HG03139 (cell line): Measurements from ENCODE around the gene AGAP1.

ENCODE experiments used
- ATAC-seq: cut with Tn5 transposase; IDR thresholded peaks from one replicate; pipeline ENCODE4 v1.9.1; 2021; ENCODE audit not compliant: unreplicated experiment

AGAP1 gene

DNA sequence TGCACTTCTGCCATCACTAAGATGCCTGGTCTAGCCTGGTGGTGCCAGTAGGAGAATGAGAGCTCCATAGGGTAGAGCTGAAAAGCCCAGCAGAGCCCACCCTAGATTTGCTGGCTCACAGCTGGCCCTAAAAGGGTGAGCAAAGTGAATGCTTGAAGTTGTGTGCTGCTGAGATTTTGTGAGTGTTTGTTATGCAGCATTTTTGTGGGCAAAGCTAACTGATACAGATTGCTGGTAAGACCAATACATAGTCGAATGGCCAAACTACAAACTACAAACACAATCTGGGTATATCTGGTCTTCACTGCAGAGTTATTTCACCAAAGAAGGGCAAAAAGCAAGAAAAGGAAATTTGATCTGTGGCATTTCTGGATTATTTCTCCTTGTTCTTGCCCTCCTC is 7.1 kb upstream of the AGAP1 start:
- ATAC-seq = no peak

GRCh38 chr2:235489897-235490296 is 3.9 kb upstream of the AGAP1 start:
- no peak for ATAC-seq

DNA sequence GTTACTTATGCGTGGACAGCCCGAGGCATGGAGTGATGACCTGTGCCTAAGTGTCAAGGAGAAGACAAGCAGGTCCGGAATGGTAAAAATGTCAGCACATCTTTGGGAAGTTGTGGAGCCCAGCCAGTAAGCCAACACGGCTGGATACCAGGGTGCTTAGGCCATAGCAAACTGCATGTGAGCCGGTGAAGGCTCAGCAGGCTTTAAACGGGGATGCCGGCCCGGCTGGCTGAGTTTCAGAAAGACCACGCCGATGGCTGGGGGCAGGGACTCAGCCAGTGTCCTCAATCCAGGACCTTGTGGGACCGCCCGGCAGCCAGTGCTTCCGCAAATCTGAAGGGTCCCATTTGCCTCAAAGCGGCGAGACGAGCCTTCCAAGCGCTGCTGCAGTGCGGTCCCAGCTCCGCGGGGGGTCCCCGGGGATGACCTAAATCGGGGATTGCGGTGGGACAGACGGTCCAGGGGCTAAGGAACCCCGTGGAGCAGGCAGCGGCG is 946 bp upstream of the AGAP1 start:
- ATAC-seq = no peak

- ATAC-seq = no peak
These were observed 455 bp upstream of the AGAP1 start for GRCh38 chr2:235493402-235493774.

GRCh38 chr2:235494716-235495372 is 1.0 kb downstream of the AGAP1 start:
- no peak for ATAC-seq

GRCh38 chr2:235495373-235496238 is 1.8 kb downstream of the AGAP1 start:
- no peak for ATAC-seq

DNA sequence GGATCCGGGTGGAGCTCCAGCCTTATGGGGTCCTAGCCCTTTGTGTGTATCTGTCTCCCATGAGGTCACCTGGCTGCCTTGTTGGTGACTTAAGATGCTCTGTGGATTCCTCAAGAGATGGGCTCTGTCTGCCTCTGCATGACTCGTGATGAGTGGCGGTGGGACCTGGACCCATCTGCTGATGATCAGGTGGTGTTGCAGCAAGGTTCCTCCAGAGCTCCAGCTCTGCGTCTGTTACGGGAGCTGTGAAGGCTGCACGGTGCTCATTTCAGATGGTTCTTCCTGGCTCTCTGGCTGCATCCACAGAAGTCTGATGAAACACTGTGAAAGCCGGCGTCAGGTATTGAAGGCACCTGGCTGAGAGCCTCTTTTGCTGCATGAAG is 2.4 kb downstream of the AGAP1 start:
- no peak for ATAC-seq

- no peak for ATAC-seq
These were observed 3.3 kb downstream of the AGAP1 start for GRCh38 chr2:235497096-235497495.

DNA sequence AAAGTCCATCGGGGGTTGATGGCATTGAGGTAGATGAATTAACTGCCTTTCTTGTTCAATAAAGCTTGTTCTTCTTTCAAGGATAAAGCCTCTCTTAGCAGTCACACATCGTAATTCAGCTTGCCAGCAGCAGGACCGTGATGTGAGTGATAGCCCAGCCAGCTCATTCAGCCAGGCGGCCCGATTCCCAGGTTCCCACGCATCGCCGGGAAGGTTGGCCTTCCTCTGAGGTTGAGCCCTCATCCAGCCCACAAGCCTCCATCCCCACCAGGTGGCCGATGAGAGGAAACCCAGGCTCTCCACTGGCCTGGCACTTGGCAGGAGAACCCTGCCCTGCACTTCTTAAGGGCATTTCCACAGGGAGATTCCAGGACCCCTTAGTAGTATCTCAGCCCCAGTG is 4.7 kb downstream of the AGAP1 start:
- ATAC-seq = no peak

- no peak for ATAC-seq
These were observed 5.3 kb downstream of the AGAP1 start for GRCh38 chr2:235498946-235499812.

GRCh38 chr2:235500110-235500760 is 6.4 kb downstream of the AGAP1 start:
- no peak for ATAC-seq

GRCh38 chr2:235500761-235501672 is 7.2 kb downstream of the AGAP1 start:
- ATAC-seq = no peak

DNA sequence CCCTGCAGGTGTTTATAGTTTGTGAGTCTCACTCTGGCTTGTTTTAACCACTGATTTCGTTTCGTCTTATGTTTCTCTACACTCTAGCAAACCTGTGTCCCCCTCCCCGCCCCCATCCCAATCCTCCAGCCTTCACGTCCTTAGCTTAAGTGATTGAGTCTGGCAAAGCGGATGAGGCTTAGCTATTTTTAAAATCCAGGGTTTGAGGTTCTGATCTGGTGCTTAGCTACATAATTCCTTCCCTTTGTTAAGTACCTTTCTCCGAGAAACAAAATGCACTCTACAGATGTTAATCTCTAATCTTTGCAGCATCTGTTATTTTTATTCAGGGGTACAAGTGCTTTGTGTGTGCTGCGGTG is 7.8 kb downstream of the AGAP1 start:
- no peak for ATAC-seq

- ATAC-seq = no peak
These were observed 8.5 kb downstream of the AGAP1 start for GRCh38 chr2:235502336-235502735.

- ATAC-seq = no peak
These were observed 10.8 kb downstream of the AGAP1 start for GRCh38 chr2:235504441-235505180.

DNA sequence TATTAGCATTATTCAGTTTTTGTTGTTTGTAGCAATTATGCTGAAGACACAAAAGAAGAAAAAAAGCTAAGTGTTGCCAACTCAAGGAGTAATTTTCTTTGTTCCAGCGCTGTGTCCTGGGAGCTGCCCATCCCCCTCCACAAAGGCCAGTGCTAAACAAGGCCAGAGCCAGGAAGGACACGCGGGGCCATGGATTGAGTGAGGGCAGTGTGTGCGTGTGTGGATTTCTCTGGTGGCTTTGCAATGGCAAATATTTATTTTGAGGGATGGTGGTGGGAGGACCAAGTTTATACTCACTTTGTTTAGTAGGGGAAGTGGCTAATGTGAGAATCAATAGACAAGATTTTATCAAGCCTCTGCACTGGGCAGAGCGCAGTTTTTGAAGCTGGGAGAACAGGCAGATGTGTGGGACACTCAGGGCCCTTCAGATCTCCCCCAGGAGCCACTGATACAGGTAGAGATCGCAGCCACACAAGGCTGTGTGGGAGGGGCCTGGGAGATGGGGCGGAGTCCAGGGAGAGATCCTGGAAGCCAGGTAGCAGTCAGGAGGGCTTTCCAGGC is 11.4 kb downstream of the AGAP1 start:
- ATAC-seq = no peak

GRCh38 chr2:235506291-235506996 is 12.6 kb downstream of the AGAP1 start:
- ATAC-seq = no peak

- ATAC-seq = no peak
These were observed 13.3 kb downstream of the AGAP1 start for GRCh38 chr2:235506997-235507615.
